Stimulated activated CD4-positive, alpha-beta T cell treated with anti-CD3 and anti-CD28 coated beads, Interleukin-15, amount 100 ng/mL, for 48 hours (primary cell): ENCODE measurements around the gene PREP.
"Not testable (repeated sequence)": the region's sequence is repeated elsewhere in the genome, so short reads cannot be mapped to it uniquely, and the experiment has no call there.

Source experiments
- DNase-seq, 2 donors: peaks; one replicate each; pipeline ENCODE4 v3.0.0-alpha.2; 2020; ENCODE audit warnings: low read depth in 2 of 2

Gene PREP

DNA sequence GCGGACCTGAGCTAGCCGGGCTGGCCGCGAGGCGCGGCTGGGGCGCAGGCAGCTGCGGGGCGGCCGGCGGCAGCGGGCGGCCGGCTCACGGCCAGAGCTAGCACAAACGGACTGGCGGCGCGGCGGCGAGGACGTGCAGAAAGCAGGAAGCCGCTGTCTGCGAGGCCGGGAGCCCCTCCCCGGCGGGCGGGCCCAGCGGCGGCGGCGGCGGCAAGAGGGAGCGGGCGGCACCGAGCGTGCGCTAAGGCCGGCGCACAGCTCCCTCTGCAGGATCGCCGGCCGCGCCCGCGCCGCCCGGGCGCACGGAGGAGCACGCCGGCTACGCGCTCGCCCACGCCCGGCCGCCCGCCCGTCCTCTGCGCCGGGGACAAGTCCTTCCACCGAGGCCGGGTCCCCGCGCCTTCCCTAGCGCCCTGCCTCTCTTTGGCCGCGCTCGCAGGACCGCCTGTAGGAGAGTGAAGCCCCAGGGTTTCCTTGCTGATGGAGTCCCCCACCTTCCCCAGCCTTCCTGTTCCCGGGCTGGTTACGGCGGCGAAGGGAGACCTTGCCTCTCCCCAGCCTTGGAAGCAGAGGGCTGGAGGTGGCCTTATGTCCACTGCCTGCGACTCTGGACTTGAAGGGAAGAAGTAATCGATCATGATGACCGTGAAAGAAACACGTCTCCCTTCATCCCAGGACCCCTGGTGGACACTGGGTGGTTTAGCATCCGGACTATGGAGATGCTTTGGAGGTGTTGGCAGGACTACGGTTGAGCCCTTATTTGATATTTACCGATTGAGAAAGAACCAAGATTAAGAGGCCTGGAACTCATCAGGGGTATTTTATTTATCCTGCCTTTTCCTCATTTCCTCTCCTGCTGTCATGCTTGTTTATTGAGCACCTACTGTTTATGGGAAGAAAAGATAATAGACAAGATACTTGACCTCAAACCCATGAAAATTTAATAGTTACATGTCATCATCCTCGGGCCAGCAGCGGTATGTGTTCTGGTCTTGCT lies at the start of gene PREP:
PREP (minus strand) TSS at position 144 of the 997 bp plus-strand sequence. CDS start 191 bp downstream, outside the sequence.
- peak; percentile 59 to 77 for DNase-seq

DNA sequence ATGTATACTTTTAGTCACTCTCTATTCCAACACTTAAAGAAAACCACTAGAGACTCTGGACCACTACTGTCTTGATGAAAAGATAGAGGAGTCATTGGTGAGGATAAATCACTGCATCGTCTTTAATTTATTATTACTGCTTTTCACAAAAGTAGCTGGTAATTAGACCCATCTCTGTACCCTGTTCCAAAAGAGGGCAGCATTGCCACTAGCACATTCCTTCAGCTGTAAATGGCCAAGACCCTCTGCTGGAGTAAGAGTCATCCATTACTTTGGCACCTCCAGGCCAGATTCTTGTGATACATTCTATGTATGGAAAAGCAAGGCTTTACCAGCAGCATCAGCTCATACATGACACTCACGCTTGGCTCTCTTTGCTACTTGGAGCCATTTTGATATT lies 49.5 kb upstream of the PREP start:
- no peak for DNase-seq

DNA sequence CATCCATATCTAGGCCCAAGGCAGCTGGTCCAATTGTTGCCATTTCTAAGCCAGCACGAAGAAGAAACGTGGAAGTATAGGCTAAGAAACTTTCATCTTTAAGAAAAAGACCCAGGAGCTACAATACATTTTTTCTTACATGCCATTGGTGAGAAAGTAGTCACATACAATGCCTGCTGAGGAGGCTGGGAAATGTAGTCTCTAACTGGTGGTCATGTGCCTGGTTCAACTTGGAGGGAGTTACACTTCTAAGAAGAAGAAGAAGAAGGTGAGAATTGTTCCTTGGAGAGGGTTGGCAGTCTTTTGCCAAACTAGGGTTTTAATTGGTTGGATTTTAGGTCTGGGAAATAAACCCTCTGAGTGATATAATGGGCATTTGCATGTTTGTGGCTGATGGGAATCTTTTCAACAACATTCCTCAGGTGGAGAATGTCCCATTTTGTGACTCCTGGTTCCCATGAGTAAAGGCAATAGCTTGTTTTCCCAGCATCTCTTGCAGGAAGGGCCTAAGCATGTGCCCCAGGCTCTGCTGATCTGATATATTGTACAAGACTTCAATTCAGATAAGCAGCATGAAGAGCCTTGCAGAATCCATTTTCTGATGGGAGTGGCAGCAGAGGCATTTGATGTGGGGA lies 47.0 kb upstream of the PREP start:
- DNase-seq, result no peak

- no peak for DNase-seq
These were observed 42.6 kb upstream of the PREP start for GRCh38 chr6:105445481-105445880.

DNA sequence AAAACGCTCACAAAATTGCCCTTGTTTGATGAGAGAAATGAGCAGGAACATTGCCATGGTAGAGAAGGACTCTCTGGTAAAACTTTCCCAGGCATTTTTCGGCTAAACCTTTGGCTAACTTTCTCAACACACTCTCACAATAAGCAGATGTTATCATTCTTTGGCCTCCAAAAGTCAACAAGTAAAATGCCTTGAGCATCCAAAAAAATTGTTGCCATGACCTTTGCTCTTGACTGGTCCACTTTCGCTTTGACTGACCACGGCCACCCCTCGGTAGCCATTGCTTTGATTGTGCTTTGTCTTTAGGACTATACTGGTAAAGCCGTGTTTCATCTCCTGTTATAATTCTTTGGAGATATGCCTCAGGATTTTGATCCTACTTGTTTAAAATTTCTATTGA lies 41.1 kb upstream of the PREP start:
- no peak for DNase-seq

- DNase-seq, result no peak
These were observed 39.5 kb upstream of the PREP start for GRCh38 chr6:105442369-105442768.

GRCh38 chr6:105437236-105437635 lies 34.4 kb upstream of the PREP start:
- no peak for DNase-seq

- no peak for DNase-seq
These were observed 30.8 kb upstream of the PREP start for GRCh38 chr6:105433723-105434122.

- DNase-seq, result no peak
These were observed 29.9 kb upstream of the PREP start for GRCh38 chr6:105432797-105433196.

DNA sequence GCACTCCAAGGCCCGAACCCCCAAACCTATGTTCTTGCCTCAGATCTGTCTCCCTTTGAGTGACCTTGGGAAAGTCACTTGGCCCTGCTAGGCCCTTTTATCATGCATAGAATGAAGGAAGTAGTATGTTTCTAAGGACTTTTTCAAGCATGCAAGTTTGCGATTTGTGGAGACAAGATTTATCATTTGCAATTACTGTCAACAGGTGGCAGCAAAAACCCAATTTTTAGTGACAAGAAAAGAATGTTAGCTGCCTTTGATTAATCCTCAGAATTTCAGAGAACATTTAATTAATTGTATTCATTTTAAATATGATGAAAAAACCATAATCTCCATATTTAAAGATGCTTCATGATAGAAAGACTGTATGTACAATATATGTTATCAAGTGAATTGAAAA lies 28.3 kb upstream of the PREP start:
- peak in 1 of 2 donors; percentile 5 for DNase-seq

DNA sequence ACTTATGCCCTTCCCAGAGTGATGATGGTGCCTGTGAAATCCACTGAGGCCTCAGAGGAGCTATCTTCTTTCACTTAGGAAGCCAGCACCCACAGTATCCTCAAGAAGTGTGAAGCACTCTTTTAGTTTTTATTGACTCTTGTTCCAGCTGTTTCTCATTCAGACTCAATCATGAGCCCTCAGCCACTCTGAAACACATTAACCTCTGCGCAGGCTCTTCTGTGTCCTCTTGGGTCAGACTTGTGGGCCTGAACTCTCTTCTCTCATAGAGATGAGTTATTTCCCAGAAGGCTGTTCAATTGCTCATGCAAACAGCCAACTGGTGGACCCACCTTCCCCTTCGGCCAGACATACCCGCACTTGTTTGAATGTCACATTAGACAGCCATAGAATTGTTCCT lies 27.8 kb upstream of the PREP start:
- DNase-seq, result no peak

- no peak for DNase-seq
These were observed 26.8 kb upstream of the PREP start for GRCh38 chr6:105429676-105430075.

GRCh38 chr6:105428342-105428957 lies 25.6 kb upstream of the PREP start:
- no peak for DNase-seq

GRCh38 chr6:105424175-105424783 lies 21.4 kb upstream of the PREP start:
- peak; percentile 29 to 42 for DNase-seq

DNA sequence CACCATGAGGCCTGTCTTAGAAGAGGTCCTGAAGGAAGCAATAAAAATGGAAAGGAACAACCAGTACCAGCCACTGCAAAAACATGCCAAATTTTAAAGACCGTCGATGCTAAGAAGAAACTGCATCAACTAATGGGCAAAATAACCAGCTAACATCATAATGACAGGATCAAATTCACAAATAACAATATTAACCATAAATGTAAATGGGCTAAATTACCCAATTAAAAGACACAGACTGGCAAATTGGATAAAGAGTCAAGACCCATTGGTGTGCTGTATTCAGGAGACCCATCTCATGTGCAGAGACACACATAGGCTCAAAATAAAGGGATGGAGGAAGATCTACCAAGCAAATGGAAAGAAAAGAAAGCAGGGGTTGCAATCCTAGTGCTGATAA lies 14.1 kb upstream of the PREP start:
- DNase-seq, result not testable (repeated sequence)

- no peak for DNase-seq
These were observed 6.9 kb upstream of the PREP start for GRCh38 chr6:105409734-105410133.

- peak in 1 of 2 donors; percentile 8 for DNase-seq
These were observed 568 bp downstream of the PREP start for GRCh38 chr6:105402090-105402938.

DNA sequence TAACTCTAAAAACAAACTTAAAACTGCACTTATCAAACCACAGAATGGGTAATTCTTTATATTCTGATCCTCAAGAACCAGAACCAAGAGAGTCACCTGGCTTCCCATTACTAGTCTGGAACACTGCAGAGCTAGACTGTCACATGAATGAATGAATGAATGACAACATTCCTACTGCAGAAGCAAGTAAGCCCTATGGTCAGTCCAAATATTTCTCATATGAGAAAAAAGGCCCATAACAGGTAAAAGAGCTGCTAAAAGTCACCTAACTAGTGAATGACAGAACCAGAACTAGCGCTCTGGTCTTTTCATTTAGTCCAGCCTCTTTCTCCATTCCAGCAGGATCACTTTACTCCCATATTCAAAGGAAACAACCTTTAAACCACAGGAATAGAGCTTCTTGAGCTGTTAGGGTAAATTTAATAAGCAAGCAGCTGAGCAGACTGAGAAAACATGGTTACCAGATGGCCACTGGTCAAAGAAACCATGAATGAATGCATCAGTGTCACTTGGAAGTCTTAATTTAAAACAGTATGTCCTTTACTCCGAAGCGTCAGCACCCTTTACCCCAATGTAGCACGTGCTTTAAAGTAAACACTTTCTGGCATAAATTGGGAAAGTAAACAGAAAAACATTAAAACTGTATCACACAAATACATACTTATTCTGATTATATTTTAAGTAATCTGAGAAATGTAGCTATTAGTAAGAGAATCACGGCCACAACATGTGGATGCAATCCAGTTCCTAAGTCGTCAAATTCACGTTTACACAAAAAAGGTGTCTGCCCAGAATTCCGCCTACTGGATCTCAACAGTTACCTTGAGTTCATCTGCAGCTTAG lies 1.4 kb downstream of the PREP start:
- no peak for DNase-seq

DNA sequence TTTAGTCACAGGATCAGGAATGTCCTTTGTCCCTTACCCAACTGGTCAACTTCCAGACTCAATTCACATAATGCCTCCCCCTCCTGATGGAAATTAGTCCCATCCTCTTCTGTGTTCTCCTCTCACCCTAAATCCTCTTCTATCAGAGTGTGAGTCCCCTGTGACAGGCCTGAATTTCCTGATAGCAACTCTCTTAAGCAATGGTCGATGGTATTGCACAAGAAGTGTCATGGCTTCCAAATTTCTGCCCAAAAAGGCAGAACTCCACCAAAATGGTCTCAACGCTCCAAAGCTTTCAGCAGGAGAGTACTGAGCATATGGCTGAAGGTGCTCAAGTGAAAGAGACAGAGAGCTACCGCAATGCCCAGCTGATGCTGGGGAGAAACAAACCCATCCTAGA lies 2.4 kb downstream of the PREP start:
- DNase-seq, result no peak

- no peak for DNase-seq
These were observed 4.0 kb downstream of the PREP start for GRCh38 chr6:105398859-105399258.
